Endothelial cell of umbilical vein (primary cell): ENCODE data around the gene CISH. TPM values are rescaled to one million over a fixed set of nuclear protein-coding genes. Genes with fewer than 3 reads are reported as not detected.

Experiments
- BruUV-seq: library from RNA; stranded (reverse); fragments of 400-500 nt; replicated peaks from 2 replicates; lab custom pipeline; 2021; lab: Mats Ljungman, UMichigan
- CTCF ChIA-PET: fragments of 300-600, 350-600 bp; sonication (Branson Sonifier 250); formaldehyde crosslinking; loops from one replicate; lab custom pipeline; 2021; ENCODE audit warnings: antibody characterized with exemption, inconsistent platforms; lab: Charles Lee
- POLR2A ChIA-PET: fragments of 300-600, 350-600 bp; sonication (Branson Sonifier 250); formaldehyde crosslinking; loops from one replicate; lab custom pipeline; 2021; ENCODE audit warnings: antibody characterized with exemption, inconsistent platforms; lab: Charles Lee
- DNase-seq: peaks from one replicate; pipeline ENCODE4 v3.0.0-alpha.2; 2011; ENCODE audit warnings: low read depth, low spot score
- FAIRE-seq: peaks from 2 replicates; lab custom pipeline; 2011; peaks lifted over from hg19 to GRCh38; lab: Jason Lieb, UNC
- H2AFZ ChIP-seq: 2 replicates; pipeline ENCODE4 v1.6.0; 2012; ENCODE audit warnings: low read depth, low read length, control low read depth, inconsistent platforms
- H3K27ac ChIP-seq: 2 replicates; pipeline ENCODE4 v1.5.1; 2011; ENCODE audit warnings: low read depth, mild to moderate bottlenecking, control low read depth, low read length, moderate library complexity; ENCODE audit not compliant: insufficient read depth
- H3K27me3 ChIP-seq, 2 experiments: 2 replicates each; pipeline versions ENCODE4 v1.6.0 to v1.6.1; 2011; ENCODE audit warnings: low read length in 2 of 2, mixed read lengths in 1 of 2; ENCODE audit not compliant: control insufficient read depth in 2 of 2, insufficient read depth in 2 of 2
- H3K36me3 ChIP-seq, 2 experiments: 2 replicates in 1 of 2; 3 replicates in 1 of 2; pipeline ENCODE4 v1.5.1; 2011; ENCODE audit warnings: low read length in 2 of 2, mild to moderate bottlenecking in 1 of 2, moderate library complexity in 1 of 2; ENCODE audit not compliant: control insufficient read depth in 2 of 2, insufficient read depth in 2 of 2; ENCODE audit errors: extremely low read depth in 1 of 2
- H3K4me1 ChIP-seq: 3 replicates; pipeline ENCODE4 v1.5.1; 2011; ENCODE audit warnings: mild to moderate bottlenecking, low read length; ENCODE audit not compliant: control insufficient read depth, insufficient read depth; ENCODE audit errors: extremely low read depth
- H3K4me2 ChIP-seq: 2 replicates; pipeline ENCODE4 v1.6.1; 2011; ENCODE audit warnings: low read length, control low read depth, mixed read lengths; ENCODE audit not compliant: insufficient read depth
- H3K4me3 ChIP-seq, 3 experiments: fragments of 200-600 bp in 1 of 3; sonication (generic), shearing (Covaris generic) in 1 of 3; replicated peaks in 1 of 3; 2 replicates each; pipeline ENCODE4 v1.5.1; 2011 to 2016; ENCODE audit warnings: control low read depth in 3 of 3, low read length in 3 of 3, mild to moderate bottlenecking in 2 of 3, inconsistent platforms in 1 of 3, low read depth in 1 of 3, moderate library complexity in 1 of 3; ENCODE audit not compliant: insufficient read depth in 1 of 3
- H3K79me2 ChIP-seq: 2 replicates; pipeline ENCODE4 v1.6.0; 2012; ENCODE audit warnings: low read length, inconsistent platforms; ENCODE audit not compliant: control insufficient read depth, insufficient read depth
- H3K9ac ChIP-seq: replicated peaks from 2 replicates; pipeline ENCODE3; 2011; ENCODE audit warnings: low read length, control low read depth; ENCODE audit not compliant: insufficient read depth; ENCODE audit errors: extremely low read depth
- H3K9me1 ChIP-seq: replicated peaks from 3 replicates; pipeline ENCODE4 v1.6.0; 2011; ENCODE audit warnings: mild to moderate bottlenecking, low read length; ENCODE audit not compliant: control insufficient read depth, insufficient read depth; ENCODE audit errors: extremely low read depth
- H3K9me3 ChIP-seq: replicated peaks from 2 replicates; pipeline ENCODE4 v1.5.1; 2012; ENCODE audit warnings: low read length, inconsistent platforms; ENCODE audit not compliant: control insufficient read depth, insufficient read depth
- H4K20me1 ChIP-seq: replicated peaks from 2 replicates; pipeline ENCODE3; 2011; ENCODE audit warnings: mild to moderate bottlenecking, low read length; ENCODE audit not compliant: control insufficient read depth, insufficient read depth; ENCODE audit errors: extremely low read depth
- FOS ChIP-seq: IDR thresholded peaks from 2 replicates; pipeline ENCODE4 v1.6.1; 2011; ENCODE audit warnings: mild to moderate bottlenecking, low read length, moderate library complexity, borderline replicate concordance; ENCODE audit not compliant: insufficient read depth
- GATA2 ChIP-seq: IDR thresholded peaks from 2 replicates; pipeline ENCODE4 v1.7.0; 2011; ENCODE audit warnings: low read depth, mild to moderate bottlenecking, moderate library complexity, mixed read lengths, low read length; ENCODE audit not compliant: insufficient read length, insufficient read depth
- MYC ChIP-seq: IDR thresholded peaks from one replicate; pipeline ENCODE4 v1.6.1; 2011; ENCODE audit warnings: mild to moderate bottlenecking, low read depth, low read length
- POLR2AphosphoS5 ChIP-seq: IDR thresholded peaks from 2 replicates; pipeline ENCODE4 v1.6.1; 2012; ENCODE audit warnings: low read depth, mild to moderate bottlenecking, control low read depth, low read length, moderate library complexity; ENCODE audit not compliant: insufficient read depth
- dilution Hi-C: fragments of 300-500 bp; cut with MboI; formaldehyde crosslinking; loops from one replicate; pipeline ENCODE4 v1.15.0; 2019; ENCODE audit warnings: low sequenced_read_pairs; ENCODE audit not compliant: extremely low pct_ligation_motif_present
- intact Hi-C: fragments of 100-400 bp; cut with micrococcal nuclease; formaldehyde crosslinking; loops from one replicate; pipeline ENCODE4 v1.10.0; 2022
- polyA plus RNA-seq, 4 experiments: library from polyadenylated mRNA; depleted of rRNA in 3 of 4; stranded (reverse) in 3 of 4; unstranded in 1 of 4; fragments of >200 nt; gene quantifications; 2 replicates each; pipeline versions ENCODE4 v1.2.1 to v1.2.3, GENCODE V29; 2011 to 2012; ENCODE audit warnings: missing spikeins in 1 of 4
- total RNA-seq: library from RNA; stranded (reverse); gene quantifications from 2 replicates; pipeline ENCODE4 v1.2.3, GENCODE V29; 2021
- TF ChIP-seq, protein P1 (sequence below), 2 donors: IDR thresholded peaks; 1 replicate in 1 of 2; 2 replicates in 1 of 2; pipeline ENCODE4 v1.5.1; 2011; ENCODE audit warnings: low read length in 2 of 2, mild to moderate bottlenecking in 2 of 2, moderate library complexity in 2 of 2, control low read depth in 1 of 2, inconsistent platforms in 1 of 2, low read depth in 1 of 2; ENCODE audit not compliant: insufficient read depth in 1 of 2; ENCODE audit errors: extremely low read depth in 1 of 2

Gene CISH
- total and polyA plus RNA-seq, 2 donors (not counting 3 experiments of a cell fraction or from before 2014, with no cell fraction given): 2.2 to 4.1 TPM

DNA sequence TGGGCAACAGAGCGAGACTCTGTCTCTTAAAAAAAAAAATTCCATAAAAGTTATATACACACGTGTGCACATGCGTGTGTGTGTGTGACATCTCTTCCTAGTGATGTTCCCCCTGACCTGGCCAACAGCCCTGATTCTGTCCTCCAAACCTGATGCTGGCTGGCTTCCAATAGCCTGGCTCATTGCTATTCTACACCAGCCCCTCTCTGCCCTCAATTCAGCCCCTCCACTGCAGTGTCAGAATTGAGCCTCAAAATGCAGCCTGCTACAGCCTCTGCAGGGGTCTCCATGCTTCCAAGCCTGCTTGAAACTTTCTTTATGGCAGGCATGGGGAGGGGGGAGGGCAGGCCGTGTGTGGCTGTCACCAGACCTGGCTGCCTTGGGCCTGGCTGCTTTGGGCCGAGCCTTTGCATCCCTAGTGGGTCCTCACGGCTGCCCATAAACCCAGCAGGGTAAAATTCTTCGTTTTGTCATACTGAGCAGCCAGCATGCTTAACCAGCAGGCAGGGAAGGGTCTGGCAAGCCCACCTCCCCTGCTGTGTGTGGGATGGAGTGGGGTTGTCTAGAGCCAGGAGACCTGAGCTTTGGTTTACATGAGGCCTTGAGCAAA lies 40.5 kb upstream of the CISH start:
- ChIA-PET POLR2A (no interaction called here), CTCF (interaction anchor here (0.6 to 4.0 kb wide), 12 partner anchors 10 to 720 kb away, joined by 3 to 65 read pairs (median 6); partner anchors contain the start of genes HEMK1 and MAPKAPK3)
- DNase-seq (no peak), FAIRE-seq (no peak)
- peaks cover 0 to 1% of the 10 kb centered on the region in 2 experiments for H3K36me3 ChIP-seq
- H3K27me3 ChIP-seq: no peaks in the 10 kb centered on the region
- no peak for TF ChIP-seq MYC
- TF ChIP-seq GATA2: no peak
- no peak for TF ChIP-seq FOS
- no peak for TF ChIP-seq POLR2AphosphoS5
- TF ChIP-seq, protein P1, sequence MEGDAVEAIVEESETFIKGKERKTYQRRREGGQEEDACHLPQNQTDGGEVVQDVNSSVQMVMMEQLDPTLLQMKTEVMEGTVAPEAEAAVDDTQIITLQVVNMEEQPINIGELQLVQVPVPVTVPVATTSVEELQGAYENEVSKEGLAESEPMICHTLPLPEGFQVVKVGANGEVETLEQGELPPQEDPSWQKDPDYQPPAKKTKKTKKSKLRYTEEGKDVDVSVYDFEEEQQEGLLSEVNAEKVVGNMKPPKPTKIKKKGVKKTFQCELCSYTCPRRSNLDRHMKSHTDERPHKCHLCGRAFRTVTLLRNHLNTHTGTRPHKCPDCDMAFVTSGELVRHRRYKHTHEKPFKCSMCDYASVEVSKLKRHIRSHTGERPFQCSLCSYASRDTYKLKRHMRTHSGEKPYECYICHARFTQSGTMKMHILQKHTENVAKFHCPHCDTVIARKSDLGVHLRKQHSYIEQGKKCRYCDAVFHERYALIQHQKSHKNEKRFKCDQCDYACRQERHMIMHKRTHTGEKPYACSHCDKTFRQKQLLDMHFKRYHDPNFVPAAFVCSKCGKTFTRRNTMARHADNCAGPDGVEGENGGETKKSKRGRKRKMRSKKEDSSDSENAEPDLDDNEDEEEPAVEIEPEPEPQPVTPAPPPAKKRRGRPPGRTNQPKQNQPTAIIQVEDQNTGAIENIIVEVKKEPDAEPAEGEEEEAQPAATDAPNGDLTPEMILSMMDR (IDR thresholded peaks at IDR 0.05; ENCODE audit: extremely low read depth in 1 of 2, insufficient read depth in 1 of 2, low read depth in 1 of 2, low read length in 2 of 2): no peak
- no peak overlapping the region for H3K4me3 ChIP-seq
- dilution Hi-C loops: no loop called here
- intact Hi-C loops: loop anchor here (1.0 kb wide), 2 partner anchors 36 to 80 kb away; no protein-coding TSS in a partner anchor
- H3K9me1 ChIP-seq: no peaks in the 10 kb centered on the region
- H3K27ac ChIP-seq: no peak overlapping the region
- no peaks in the 10 kb centered on the region for H3K4me1 ChIP-seq
- no peak overlapping the region for H2AFZ ChIP-seq
- H4K20me1 ChIP-seq: no peaks in the 10 kb centered on the region
- no TSS peak for BruUV-seq
- no peak overlapping the region for H3K4me2 ChIP-seq
- no peak overlapping the region for H3K9ac ChIP-seq
- H3K9me3 ChIP-seq: no peaks in the 10 kb centered on the region
- no peaks in the 10 kb centered on the region for H3K79me2 ChIP-seq
